Measurements from ENCODE around the gene SLIT3. TPM values are rescaled to one million over a fixed set of nuclear protein-coding genes. Genes with fewer than 3 reads are reported as not detected.

Gene SLIT3
- total RNA-seq, 1 donor from 2014 or later, result 5.0 TPM

- Histone ChIP-seq H3K36me3 (ENCODE audit: control insufficient read depth, insufficient read depth, low read length) (no peaks in the 10 kb centered on the region), H3K27me3 (ENCODE audit: control insufficient read depth, insufficient read depth, low read length) (no peaks in the 10 kb centered on the region), H3K4me3 (ENCODE audit: low read depth, low read length) (no peak overlapping the region)
- no peak for TF ChIP-seq CTCF (IDR thresholded peaks at IDR 0.05; ENCODE audit: insufficient read depth, low read length, poor library complexity, severe bottlenecking)
- DNase-seq (ENCODE audit: low read depth), result no peak
Measured at GRCh38 chr5:169062690-169063089, 238.2 kb downstream of the SLIT3 start.

- no peaks in the 10 kb centered on the region for H3K36me3 ChIP-seq (ENCODE audit: control insufficient read depth, insufficient read depth, low read length)
- no peak for DNase-seq (ENCODE audit: low read depth)
- H3K27me3 ChIP-seq (ENCODE audit: control insufficient read depth, insufficient read depth, low read length), result no peaks in the 10 kb centered on the region
- TF ChIP-seq CTCF (IDR thresholded peaks at IDR 0.05; ENCODE audit: insufficient read depth, low read length, poor library complexity, severe bottlenecking), result no peak
- no peak overlapping the region for H3K4me3 ChIP-seq (ENCODE audit: low read depth, low read length)
Measured at GRCh38 chr5:169054506-169054905, 246.4 kb downstream of the SLIT3 start.

GRCh38 chr5:169052207-169052606 is 248.7 kb downstream of the SLIT3 start:
- no peak for TF ChIP-seq CTCF (IDR thresholded peaks at IDR 0.05; ENCODE audit: insufficient read depth, low read length, poor library complexity, severe bottlenecking)
- no peaks in the 10 kb centered on the region for H3K27me3 ChIP-seq (ENCODE audit: control insufficient read depth, insufficient read depth, low read length)
- H3K36me3 ChIP-seq (ENCODE audit: control insufficient read depth, insufficient read depth, low read length), result no peaks in the 10 kb centered on the region
- DNase-seq (ENCODE audit: low read depth), result no peak
- H3K4me3 ChIP-seq (ENCODE audit: low read depth, low read length), result no peak overlapping the region

- TF ChIP-seq CTCF (IDR thresholded peaks at IDR 0.05; ENCODE audit: insufficient read depth, low read length, poor library complexity, severe bottlenecking), result no peak
- no peak overlapping the region for H3K4me3 ChIP-seq (ENCODE audit: low read depth, low read length)
- H3K27me3 ChIP-seq (ENCODE audit: control insufficient read depth, insufficient read depth, low read length), result no peaks in the 10 kb centered on the region
- no peaks in the 10 kb centered on the region for H3K36me3 ChIP-seq (ENCODE audit: control insufficient read depth, insufficient read depth, low read length)
- DNase-seq (ENCODE audit: low read depth), result no peak
Measured at GRCh38 chr5:169051351-169051750, 249.6 kb downstream of the SLIT3 start.

GRCh38 chr5:169050636-169051035 is 250.3 kb downstream of the SLIT3 start:
- no peak for TF ChIP-seq CTCF (IDR thresholded peaks at IDR 0.05; ENCODE audit: insufficient read depth, low read length, poor library complexity, severe bottlenecking)
- Histone ChIP-seq H3K36me3 (ENCODE audit: control insufficient read depth, insufficient read depth, low read length) (no peaks in the 10 kb centered on the region), H3K27me3 (ENCODE audit: control insufficient read depth, insufficient read depth, low read length) (no peaks in the 10 kb centered on the region), H3K4me3 (ENCODE audit: low read depth, low read length) (no peak overlapping the region)
- no peak for DNase-seq (ENCODE audit: low read depth)

GRCh38 chr5:169050146-169050571 is 250.8 kb downstream of the SLIT3 start:
- TF ChIP-seq CTCF (IDR thresholded peaks at IDR 0.05; ENCODE audit: insufficient read depth, low read length, poor library complexity, severe bottlenecking), result no peak
- Histone ChIP-seq H3K27me3 (ENCODE audit: control insufficient read depth, insufficient read depth, low read length) (no peaks in the 10 kb centered on the region), H3K4me3 (ENCODE audit: low read depth, low read length) (no peak overlapping the region), H3K36me3 (ENCODE audit: control insufficient read depth, insufficient read depth, low read length) (no peaks in the 10 kb centered on the region)
- DNase-seq (ENCODE audit: low read depth), result no peak
